ENCODE data around the gene HAT1.
"Not testable (repeated sequence)": the region's sequence is repeated elsewhere in the genome, so short reads cannot be mapped to it uniquely, and the experiment has no call there.

The HAT1 gene

DNA sequence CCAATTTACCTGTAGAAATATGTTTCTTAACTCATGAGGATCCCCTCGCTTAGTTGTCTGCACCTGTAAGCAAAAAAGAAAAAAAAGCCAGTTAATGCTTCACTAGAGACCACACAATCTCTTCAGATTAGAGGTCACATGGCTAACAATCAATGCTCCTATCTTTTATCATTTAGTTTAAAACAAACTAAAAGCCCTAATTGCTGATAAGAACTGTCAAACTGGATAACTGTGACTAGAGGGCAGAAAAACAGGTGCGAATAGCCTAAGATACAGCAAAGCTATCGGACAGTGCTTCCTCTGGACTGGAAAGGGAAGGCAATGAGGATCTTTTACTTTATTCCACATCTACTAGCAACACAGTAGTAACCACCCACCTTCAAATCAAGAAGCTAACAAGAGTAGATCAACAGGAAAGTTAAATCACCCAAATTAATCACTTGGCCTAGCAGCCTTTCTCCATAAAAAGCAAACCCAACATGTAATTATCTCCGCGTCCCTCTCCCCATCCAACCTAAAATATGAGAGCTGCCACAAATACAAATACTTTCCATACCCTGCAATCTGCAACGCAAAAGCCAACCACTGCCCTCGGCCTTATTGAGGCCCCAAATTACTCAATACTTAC lies 29.0 kb upstream of the HAT1 start:
- peak overlapping the region; percentile 76 for H3K4me3 ChIP-seq (ENCODE audit: low read depth, low read length)
- TF ChIP-seq MYC (IDR thresholded peaks at IDR 0.05; ENCODE audit: low read depth, low read length) (no peak), POLR2A (IDR thresholded peaks at IDR 0.05; ENCODE audit: extremely low read depth, insufficient read length) (no peak)
- TF ChIP-seq, protein P1, sequence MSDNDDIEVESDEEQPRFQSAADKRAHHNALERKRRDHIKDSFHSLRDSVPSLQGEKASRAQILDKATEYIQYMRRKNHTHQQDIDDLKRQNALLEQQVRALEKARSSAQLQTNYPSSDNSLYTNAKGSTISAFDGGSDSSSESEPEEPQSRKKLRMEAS (IDR thresholded peaks at IDR 0.05; ENCODE audit: low read depth, low read length): no peak
- TF ChIP-seq, protein P2, sequence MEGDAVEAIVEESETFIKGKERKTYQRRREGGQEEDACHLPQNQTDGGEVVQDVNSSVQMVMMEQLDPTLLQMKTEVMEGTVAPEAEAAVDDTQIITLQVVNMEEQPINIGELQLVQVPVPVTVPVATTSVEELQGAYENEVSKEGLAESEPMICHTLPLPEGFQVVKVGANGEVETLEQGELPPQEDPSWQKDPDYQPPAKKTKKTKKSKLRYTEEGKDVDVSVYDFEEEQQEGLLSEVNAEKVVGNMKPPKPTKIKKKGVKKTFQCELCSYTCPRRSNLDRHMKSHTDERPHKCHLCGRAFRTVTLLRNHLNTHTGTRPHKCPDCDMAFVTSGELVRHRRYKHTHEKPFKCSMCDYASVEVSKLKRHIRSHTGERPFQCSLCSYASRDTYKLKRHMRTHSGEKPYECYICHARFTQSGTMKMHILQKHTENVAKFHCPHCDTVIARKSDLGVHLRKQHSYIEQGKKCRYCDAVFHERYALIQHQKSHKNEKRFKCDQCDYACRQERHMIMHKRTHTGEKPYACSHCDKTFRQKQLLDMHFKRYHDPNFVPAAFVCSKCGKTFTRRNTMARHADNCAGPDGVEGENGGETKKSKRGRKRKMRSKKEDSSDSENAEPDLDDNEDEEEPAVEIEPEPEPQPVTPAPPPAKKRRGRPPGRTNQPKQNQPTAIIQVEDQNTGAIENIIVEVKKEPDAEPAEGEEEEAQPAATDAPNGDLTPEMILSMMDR (IDR thresholded peaks at IDR 0.05; ENCODE audit: low read depth, low read length): no peak
- DNase-seq (ENCODE audit: low read depth): no peak

DNA sequence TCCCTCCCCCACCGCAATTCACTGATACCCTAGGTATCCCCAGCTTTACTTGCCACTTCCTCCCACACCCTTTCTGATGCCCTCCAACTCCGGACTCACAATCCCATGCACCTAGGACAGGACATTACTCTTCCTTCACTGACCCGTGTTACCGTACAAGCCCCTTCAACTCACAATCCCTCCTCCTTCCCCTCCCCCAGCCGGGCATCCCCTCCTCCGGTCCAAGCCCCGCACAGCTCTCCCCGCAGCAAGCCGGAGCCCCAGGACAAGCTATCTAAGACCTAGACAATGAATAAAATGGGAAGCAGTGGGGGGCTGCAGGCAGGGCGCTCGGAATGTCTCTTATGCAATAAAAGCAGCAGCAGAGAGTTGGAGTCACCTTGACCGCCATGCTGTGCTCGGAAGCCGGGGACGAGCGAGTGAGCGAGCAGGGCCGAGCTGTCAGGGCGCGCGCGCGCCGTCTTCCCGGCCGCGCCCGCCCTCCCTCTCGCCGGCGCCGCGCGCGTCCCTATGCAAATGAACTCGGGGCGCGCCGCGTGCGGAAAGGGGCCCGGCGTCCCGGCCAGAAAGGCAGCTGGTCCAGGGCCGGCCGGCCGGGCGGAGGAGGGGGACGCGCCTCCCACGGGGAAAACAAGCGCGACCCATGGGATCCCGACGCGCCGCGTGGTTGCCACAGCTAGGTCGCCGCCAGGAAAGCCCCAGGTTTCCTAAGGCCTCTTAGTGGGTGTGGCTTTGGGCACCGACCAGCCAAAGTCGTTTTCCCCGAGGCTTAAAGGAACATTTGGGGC lies 28.2 kb upstream of the HAT1 start, which contains the start of gene SLC25A12:
TSS of gene SLC25A12 (minus strand) at position 421 of the 788 bp plus-strand sequence. CDS start at position 391, 30 bp downstream.
- peak; percentile 94 for DNase-seq (ENCODE audit: low read depth)
- H3K4me3 ChIP-seq (ENCODE audit: low read depth, low read length): peak within 1 kb of the TSS; percentile 76
- TF ChIP-seq, protein P2 (IDR thresholded peaks at IDR 0.05; ENCODE audit: low read depth, low read length): no peak
- TF ChIP-seq, protein P1 (IDR thresholded peaks at IDR 0.05; ENCODE audit: low read depth, low read length): no peak
- TF ChIP-seq POLR2A (IDR thresholded peaks at IDR 0.05; ENCODE audit: extremely low read depth, insufficient read length) (no peak), MYC (IDR thresholded peaks at IDR 0.05; ENCODE audit: low read depth, low read length) (no peak; the same call in 1 of the 2 replicates)

DNA sequence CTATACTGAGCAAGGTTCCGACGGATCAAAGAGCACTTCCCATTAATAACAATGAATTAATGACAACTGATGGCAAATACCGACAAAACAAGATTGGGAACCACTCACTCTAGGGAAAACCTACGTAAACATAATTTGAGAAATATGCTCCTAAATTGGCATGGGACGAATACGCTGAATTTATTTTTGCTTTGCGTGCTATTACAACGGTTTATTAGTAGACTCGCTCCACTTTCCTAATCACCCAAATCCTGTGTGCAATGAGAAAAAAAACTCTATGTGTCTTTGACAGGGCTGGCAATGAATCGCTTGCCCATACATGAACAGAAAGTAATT lies 27.7 kb upstream of the HAT1 start:
- H3K4me3 ChIP-seq (ENCODE audit: low read depth, low read length): peak overlapping the region; percentile 65
- DNase-seq (ENCODE audit: low read depth): no peak
- TF ChIP-seq MYC (IDR thresholded peaks at IDR 0.05; ENCODE audit: low read depth, low read length) (no peak), POLR2A (IDR thresholded peaks at IDR 0.05; ENCODE audit: extremely low read depth, insufficient read length) (no peak)
- TF ChIP-seq, protein P1 (IDR thresholded peaks at IDR 0.05; ENCODE audit: low read depth, low read length): no peak
- TF ChIP-seq, protein P2 (IDR thresholded peaks at IDR 0.05; ENCODE audit: low read depth, low read length): no peak

DNA sequence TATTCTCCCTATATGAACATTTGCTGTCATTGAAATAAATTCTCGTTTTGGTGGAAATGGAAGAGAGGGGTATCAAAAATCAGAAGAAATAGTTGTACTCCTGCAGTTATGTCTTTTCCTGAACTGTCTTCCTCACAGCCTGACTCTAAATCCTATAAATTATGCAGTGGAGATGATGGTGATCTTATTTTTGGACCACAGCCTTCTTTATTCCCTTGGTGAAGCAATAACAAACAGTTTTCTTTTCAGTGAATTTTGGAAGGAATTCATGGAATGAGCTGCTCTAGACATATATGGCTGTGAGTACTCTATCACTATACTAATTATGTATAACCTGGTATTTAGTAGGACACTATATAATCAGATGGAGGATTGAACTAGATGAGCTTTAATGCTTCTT lies 26.5 kb upstream of the HAT1 start:
- TF ChIP-seq, protein P2 (IDR thresholded peaks at IDR 0.05; ENCODE audit: low read depth, low read length): no peak
- TF ChIP-seq, protein P1 (IDR thresholded peaks at IDR 0.05; ENCODE audit: low read depth, low read length): no peak
- no peak for TF ChIP-seq POLR2A (IDR thresholded peaks at IDR 0.05; ENCODE audit: extremely low read depth, insufficient read length)
- TF ChIP-seq MYC (IDR thresholded peaks at IDR 0.05; ENCODE audit: low read depth, low read length): no peak
- no peak for DNase-seq (ENCODE audit: low read depth)
- no peak overlapping the region for H3K4me3 ChIP-seq (ENCODE audit: low read depth, low read length)

DNA sequence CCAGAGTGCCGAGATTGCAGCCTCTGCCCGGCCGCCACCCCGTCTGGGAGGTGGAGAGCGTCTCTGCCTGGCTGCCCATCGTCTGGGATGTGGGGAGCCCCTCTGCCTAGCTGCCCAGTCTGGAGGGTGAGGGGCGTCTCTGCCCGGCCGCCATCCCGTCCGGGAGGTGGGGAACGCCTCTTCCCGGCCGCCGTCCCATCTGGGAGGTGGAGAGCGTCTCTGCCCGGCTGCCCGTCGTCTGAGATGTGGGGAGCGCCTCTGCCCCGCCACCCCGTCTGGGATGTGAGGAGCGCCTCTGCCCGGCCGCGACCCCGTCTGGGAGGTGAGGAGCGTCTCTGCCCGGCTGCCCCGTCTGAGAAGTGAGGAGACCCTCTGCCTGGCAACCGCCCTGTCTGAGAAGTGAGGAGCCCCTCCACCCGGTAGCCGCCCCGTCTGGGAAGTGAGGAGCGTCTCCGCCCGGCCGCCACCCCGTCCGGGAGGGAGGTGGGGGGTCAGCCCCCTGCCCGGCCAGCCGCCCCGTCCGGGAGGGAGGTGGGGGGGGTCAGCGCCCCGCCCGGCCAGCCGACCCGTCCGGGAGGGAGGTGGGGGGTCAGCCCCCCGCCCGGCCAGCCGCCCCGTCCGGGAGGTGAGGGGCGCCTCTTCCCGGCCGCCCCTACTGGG lies 22.5 kb upstream of the HAT1 start:
- not testable (repeated sequence) for DNase-seq (ENCODE audit: low read depth); H3K4me3 ChIP-seq (ENCODE audit: low read depth, low read length)

DNA sequence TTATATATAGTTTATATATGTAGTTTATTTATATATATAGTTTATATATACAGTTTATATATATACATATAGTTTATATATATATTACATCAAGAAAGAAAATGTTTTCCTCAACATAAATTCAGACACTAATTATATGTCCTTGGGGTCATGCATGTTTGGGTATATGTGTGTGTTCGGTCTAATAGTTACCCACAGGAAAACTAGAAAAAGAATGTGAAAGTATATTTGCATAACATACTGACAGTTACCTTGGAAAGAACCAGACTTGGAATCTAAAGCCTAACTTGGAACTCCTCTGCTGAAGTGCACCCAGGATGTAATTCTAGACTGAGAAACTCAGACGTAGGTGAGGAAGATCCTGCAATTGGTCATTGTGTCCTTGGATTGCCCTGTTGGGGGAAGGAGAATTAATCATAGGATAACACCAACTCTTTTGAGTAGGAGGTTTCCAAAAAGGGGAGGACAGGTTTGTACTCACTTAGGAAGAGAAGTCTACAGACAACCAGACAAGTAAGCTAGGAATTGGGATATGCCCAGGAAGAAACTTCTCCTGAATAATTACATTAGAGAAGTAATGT lies 19.3 kb upstream of the HAT1 start:
- TF ChIP-seq POLR2A (IDR thresholded peaks at IDR 0.05; ENCODE audit: extremely low read depth, insufficient read length) (no peak), MYC (IDR thresholded peaks at IDR 0.05; ENCODE audit: low read depth, low read length) (no peak)
- TF ChIP-seq, protein P1 (IDR thresholded peaks at IDR 0.05; ENCODE audit: low read depth, low read length): no peak
- TF ChIP-seq, protein P2 (IDR thresholded peaks at IDR 0.05; ENCODE audit: low read depth, low read length): no peak
- H3K4me3 ChIP-seq (ENCODE audit: low read depth, low read length): no peak overlapping the region
- no peak for DNase-seq (ENCODE audit: low read depth)
